Measurements from ENCODE around the gene VWA1. TPM values are rescaled to one million over a fixed set of nuclear protein-coding genes. Genes with fewer than 3 reads are reported as not detected.
"Not testable (repeated sequence)": the region's sequence is repeated elsewhere in the genome, so short reads cannot be mapped to it uniquely, and the experiment has no call there.

VWA1 gene
- total and polyA plus RNA-seq, 2 of the 4 experiments (the other 2 are of a cell fraction) = 1.1 to 6.1 TPM

DNA sequence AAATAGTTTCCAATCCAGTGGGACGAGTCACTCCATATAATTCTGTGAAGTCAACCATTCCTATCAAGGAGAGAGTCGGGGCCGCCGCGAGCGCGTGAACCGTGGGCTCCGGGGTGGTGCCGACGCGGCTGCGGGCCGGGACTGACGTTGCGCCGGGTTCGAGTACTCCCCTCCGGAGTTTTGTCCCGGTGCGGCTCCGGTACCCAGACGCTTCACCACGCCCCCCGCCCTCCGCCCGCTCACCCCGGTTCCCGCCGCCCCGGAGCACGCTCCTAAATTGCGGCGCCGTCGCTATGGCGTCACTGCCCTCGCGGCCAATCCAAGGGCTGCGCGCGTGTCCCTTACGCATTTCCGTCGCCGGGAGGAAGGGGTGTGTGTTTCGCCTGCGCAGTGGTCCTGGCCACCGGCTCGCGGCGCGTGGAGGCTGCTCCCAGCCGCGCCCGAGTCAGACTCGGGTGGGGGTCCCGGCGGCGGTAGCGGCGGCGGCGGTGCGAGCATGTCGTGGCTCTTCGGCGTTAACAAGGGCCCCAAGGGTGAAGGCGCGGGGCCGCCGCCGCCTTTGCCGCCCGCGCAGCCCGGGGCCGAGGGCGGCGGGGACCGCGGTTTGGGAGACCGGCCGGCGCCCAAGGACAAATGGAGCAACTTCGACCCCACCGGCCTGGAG lies 36.0 kb downstream of the VWA1 start, which contains the start of gene ATAD3B (continued):
- TF ChIP-seq RFX5 (IDR thresholded peaks at IDR 0.05; ENCODE audit: low read depth, low read length) (no peak), RCOR1 (IDR thresholded peaks at IDR 0.05; ENCODE audit: insufficient replicate concordance, low read length) (no peak)

DNA sequence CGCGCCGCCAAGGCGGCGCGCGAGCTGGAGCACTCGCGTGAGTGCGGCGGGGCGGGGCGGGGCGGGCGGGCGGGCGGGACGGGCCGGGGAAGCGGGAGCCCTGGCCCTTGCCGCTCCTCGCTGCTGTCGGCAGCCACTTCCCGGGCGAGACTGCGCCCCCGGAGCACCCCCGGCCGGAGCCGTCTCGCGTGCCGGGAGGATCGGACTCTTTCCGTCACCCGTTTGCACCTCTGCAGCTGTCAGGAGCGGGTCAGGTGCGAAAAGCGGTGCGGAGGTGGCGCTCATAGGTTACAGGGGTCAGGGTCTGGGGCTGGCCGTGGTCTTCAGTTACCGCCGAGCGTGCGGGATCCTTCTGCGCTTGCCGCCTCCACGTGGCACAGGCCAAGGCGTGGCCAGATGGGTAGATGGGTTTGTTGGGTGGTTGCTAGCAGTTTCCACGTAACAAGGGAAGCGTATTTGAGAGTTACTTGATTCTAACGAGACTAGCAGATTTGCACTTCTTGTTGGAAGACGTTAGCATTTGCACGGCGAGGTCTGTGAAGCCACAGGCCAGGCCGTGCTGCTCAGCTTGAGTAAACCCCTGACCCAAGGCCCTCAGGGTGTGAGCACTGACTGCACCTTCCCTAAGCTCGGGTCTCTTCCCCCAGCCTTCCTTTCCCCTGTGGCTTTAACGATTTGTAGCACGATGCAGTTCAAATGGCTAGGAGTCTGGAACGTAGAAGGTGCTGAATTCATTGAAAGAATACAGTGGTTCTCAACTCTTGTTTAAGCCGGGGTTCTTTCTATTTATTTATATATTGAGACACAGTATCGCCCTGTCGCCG lies 36.8 kb downstream of the VWA1 start:
- Histone ChIP-seq H4K8ac (ENCODE audit: low read depth in 2 of 2, low read length in 2 of 2) (peak overlapping the region; percentile 16 to 63; a peak in 2 of 4 replicates), H4K20me1 (ENCODE audit: insufficient read depth, low read length) (peaks cover 18% of the 10 kb centered on the region), H3K27ac (ENCODE audit: insufficient read depth, low read length) (peak overlapping the region; percentile 56; the same call in 1 of the 2 replicates), H2AK5ac (ENCODE audit: low read depth, low read length) (peak overlapping the region; percentile 81; the same call in 1 of the 2 replicates), H3K4ac (ENCODE audit: low read depth, low read length) (peak overlapping the region; percentile 76; the same call in 1 of the 2 replicates), H3K4me2 (ENCODE audit: low read depth, low read length) (peak overlapping the region; percentile 90), H3K79me1 (ENCODE audit: low read depth in 1 of 2, low read length in 2 of 2) (peaks cover 2 to 21% of the 10 kb centered on the region in 2 experiments; a peak in 3 of 4 replicates), H3K4me3 (ENCODE audit: insufficient read depth, low read depth, low read length) (peak overlapping the region; percentile 88), H3K56ac (ENCODE audit: extremely low read depth, insufficient read depth, low read length) (0 out of 2 replicates have a peak overlapping the region, but pooled peaks have one; percentile 16), H3K9ac (ENCODE audit: low read depth, low read length) (peak overlapping the region; percentile 58)
- in situ Hi-C loops (cut with MboI; ENCODE audit: low sequenced_read_pairs); H2BK5ac ChIP-seq (ENCODE audit: low read depth, low read length, poor library complexity, severe bottlenecking); CTCF ChIA-PET; POLR2A ChIA-PET (ENCODE audit: unreplicated experiment); DNase-seq; H2AFZ ChIP-seq (replicated peaks; ENCODE audit: low read length, poor library complexity); BruUV-seq (replicated peaks); H3K4me1 ChIP-seq (ENCODE audit: control insufficient read depth, insufficient read depth, low read length); H4K5ac ChIP-seq (ENCODE audit: low read depth, low read length); H2BK15ac ChIP-seq (ENCODE audit: low read depth, low read length); H3K9me3 ChIP-seq (ENCODE audit: control insufficient read depth, insufficient read depth, low read length); H3K14ac ChIP-seq (replicated peaks; ENCODE audit: low read depth, low read length); H2AK9ac ChIP-seq (replicated peaks; ENCODE audit: low read depth, low read length, poor library complexity); H3K23ac ChIP-seq (ENCODE audit: low read depth, low read length); intact Hi-C loops (cut with micrococcal nuclease); dilution Hi-C loops (cut with HindIII; ENCODE audit: low sequenced_read_pairs, unreplicated experiment); H4K91ac ChIP-seq (ENCODE audit: insufficient read depth, low read depth, low read length); H2BK20ac ChIP-seq (ENCODE audit: low read depth, low read length); H2BK120ac ChIP-seq (ENCODE audit: low read depth, low read length); H3K27me3 ChIP-seq (ENCODE audit: control insufficient read depth, insufficient read depth, low read length); H3K9me1 ChIP-seq (ENCODE audit: insufficient read depth, low read length); H3K18ac ChIP-seq (ENCODE audit: low read depth, low read length); H3K36me3 ChIP-seq (ENCODE audit: control insufficient read depth, insufficient read depth, low read length): not testable (repeated sequence)
- ATAC-seq (ENCODE audit: low read depth) = peak; percentile 23
- WGBS, 2 experiments (ENCODE audit: extremely low coverage in 2 of 2, insufficient read length in 1 of 2) = no CpG with 5 or more reads among the region's 65 CpGs

DNA sequence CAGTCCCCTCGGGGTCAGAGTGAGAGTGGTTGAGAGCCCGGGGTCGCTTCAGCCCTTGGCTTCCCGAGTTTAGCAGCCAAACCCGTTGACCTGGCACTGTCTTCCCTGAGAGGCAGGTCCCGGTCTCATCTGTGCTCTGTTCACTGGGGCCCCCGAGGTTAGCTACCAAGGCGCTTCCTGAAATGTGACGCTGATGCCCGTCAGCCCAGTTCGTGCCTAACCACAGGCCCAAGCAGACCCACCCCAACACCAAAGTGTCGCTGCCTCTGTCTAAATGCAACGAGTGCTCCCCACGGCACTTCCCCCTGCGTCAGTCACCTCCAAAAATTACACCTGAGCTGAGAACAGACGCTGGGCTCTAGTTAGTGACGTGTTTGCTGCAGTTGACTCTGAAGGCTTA lies 40.5 kb downstream of the VWA1 start:
- H2BK120ac ChIP-seq (ENCODE audit: low read depth, low read length); DNase-seq; H3K4me2 ChIP-seq (ENCODE audit: low read depth, low read length); H3K9ac ChIP-seq (ENCODE audit: low read depth, low read length); H2AFZ ChIP-seq (replicated peaks; ENCODE audit: low read length, poor library complexity); H3K14ac ChIP-seq (replicated peaks; ENCODE audit: low read depth, low read length); H3K4me3 ChIP-seq (ENCODE audit: insufficient read depth, low read depth, low read length); CTCF ChIA-PET; H2AK5ac ChIP-seq (ENCODE audit: low read depth, low read length); POLR2A ChIA-PET (ENCODE audit: unreplicated experiment); H3K27me3 ChIP-seq (ENCODE audit: control insufficient read depth, insufficient read depth, low read length); H2BK5ac ChIP-seq (ENCODE audit: low read depth, low read length, poor library complexity, severe bottlenecking); H3K4ac ChIP-seq (ENCODE audit: low read depth, low read length); H3K9me3 ChIP-seq (ENCODE audit: control insufficient read depth, insufficient read depth, low read length); H3K9me1 ChIP-seq (ENCODE audit: insufficient read depth, low read length); H3K56ac ChIP-seq (ENCODE audit: extremely low read depth, insufficient read depth, low read length); H4K5ac ChIP-seq (ENCODE audit: low read depth, low read length); ATAC-seq (ENCODE audit: low read depth); H3K4me1 ChIP-seq (ENCODE audit: control insufficient read depth, insufficient read depth, low read length); H3K23ac ChIP-seq (ENCODE audit: low read depth, low read length); dilution Hi-C loops (cut with HindIII; ENCODE audit: low sequenced_read_pairs, unreplicated experiment); H4K8ac ChIP-seq (ENCODE audit: low read depth in 2 of 2, low read length in 2 of 2); intact Hi-C loops (cut with micrococcal nuclease); H2BK20ac ChIP-seq (ENCODE audit: low read depth, low read length); H2AK9ac ChIP-seq (replicated peaks; ENCODE audit: low read depth, low read length, poor library complexity); in situ Hi-C loops (cut with MboI; ENCODE audit: low sequenced_read_pairs); H4K91ac ChIP-seq (ENCODE audit: insufficient read depth, low read depth, low read length); H2BK15ac ChIP-seq (ENCODE audit: low read depth, low read length); BruUV-seq (replicated peaks); H3K18ac ChIP-seq (ENCODE audit: low read depth, low read length); H3K27ac ChIP-seq (ENCODE audit: insufficient read depth, low read length): not testable (repeated sequence)
- Histone ChIP-seq H4K20me1 (ENCODE audit: insufficient read depth, low read length) (peaks cover 21% of the 10 kb centered on the region), H3K79me1 (ENCODE audit: low read depth in 1 of 2, low read length in 2 of 2) (peaks cover 4 to 25% of the 10 kb centered on the region in 2 experiments), H3K36me3 (ENCODE audit: control insufficient read depth, insufficient read depth, low read length) (peaks cover 30% of the 10 kb centered on the region)
- 93% methylated on average over 6 of the region's 17 CpGs; no CpG with 5 or more reads in 1 of the 2 experiments for WGBS, 2 experiments (ENCODE audit: extremely low coverage in 2 of 2, insufficient read length in 1 of 2)

All from IMR-90 (cell line).